Skeletal muscle tissue (tissue), 4 donors: Measurements from ENCODE around the gene TEX26. TPM values are rescaled to one million over a fixed set of nuclear protein-coding genes. Genes with fewer than 3 reads are reported as not detected.

Source experiments
- H3K27ac ChIP-seq: one replicate; pipeline ENCODE4 v1.7.0; 2013; ENCODE audit warnings: mild to moderate bottlenecking, low read depth, low read length, inconsistent platforms
- H3K27me3 ChIP-seq, 3 donors: one replicate each; pipeline ENCODE4 v1.7.0; 2013; ENCODE audit warnings: low read length in 3 of 3; ENCODE audit not compliant: control insufficient read depth in 3 of 3, insufficient read depth in 3 of 3
- H3K36me3 ChIP-seq, 3 donors: one replicate each; pipeline ENCODE4 v1.7.0; 2013; ENCODE audit warnings: low read length in 3 of 3; ENCODE audit not compliant: control insufficient read depth in 3 of 3, insufficient read depth in 3 of 3
- H3K4me1 ChIP-seq, 3 donors: one replicate each; pipeline ENCODE4 v1.7.0; 2013; ENCODE audit warnings: low read length in 3 of 3, mild to moderate bottlenecking in 3 of 3; ENCODE audit not compliant: control insufficient read depth in 3 of 3, insufficient read depth in 3 of 3
- H3K4me3 ChIP-seq, 3 donors: one replicate each; pipeline ENCODE4 v1.7.0; 2013; ENCODE audit warnings: low read length in 3 of 3
- H3K9ac ChIP-seq, 3 donors: one replicate each; pipeline ENCODE4 v1.7.0; 2013; ENCODE audit warnings: low read length in 3 of 3, mild to moderate bottlenecking in 3 of 3, moderate library complexity in 2 of 3, low read depth in 1 of 3
- H3K9me3 ChIP-seq, 3 donors: one replicate each; pipeline ENCODE4 v1.7.0; 2013; ENCODE audit warnings: low read length in 3 of 3; ENCODE audit not compliant: control insufficient read depth in 3 of 3
- total RNA-seq: library from RNA; depleted of rRNA; stranded (reverse); fragments of >200 nt; gene quantifications from one replicate; pipeline ENCODE4 v1.2.3, GENCODE V29; 2014
- donor health status: Osteomylitis.

The TEX26 gene
- total RNA-seq, 1 donor from 2014 or later: not detected

GRCh38 chr13:31008400-31009115 is 76.1 kb downstream of the TEX26 start:
- H3K4me1 ChIP-seq: peaks cover 0 to 2% (median 0%) of the 10 kb centered on the region in 3 donors
- peaks cover 6 to 10% (median 8%) of the 10 kb centered on the region in 3 donors for H3K27me3 ChIP-seq
- peaks cover 0 to 2% (median 0%) of the 10 kb centered on the region in 3 donors for H3K9me3 ChIP-seq
- no peak overlapping the region for H3K4me3 ChIP-seq
- H3K9ac ChIP-seq: no peak overlapping the region
- no peak overlapping the region for H3K27ac ChIP-seq
- no peaks in the 10 kb centered on the region for H3K36me3 ChIP-seq

GRCh38 chr13:31009166-31009565 is 76.7 kb downstream of the TEX26 start:
- H3K9me3 ChIP-seq: peaks cover 0 to 2% (median 0%) of the 10 kb centered on the region in 3 donors
- no peak overlapping the region for H3K9ac ChIP-seq
- no peak overlapping the region for H3K27ac ChIP-seq
- no peaks in the 10 kb centered on the region for H3K36me3 ChIP-seq
- peaks cover 6 to 10% (median 8%) of the 10 kb centered on the region in 3 donors for H3K27me3 ChIP-seq
- H3K4me3 ChIP-seq: no peak overlapping the region
- peaks cover 0 to 2% (median 0%) of the 10 kb centered on the region in 3 donors for H3K4me1 ChIP-seq

GRCh38 chr13:31010296-31010695 is 77.8 kb downstream of the TEX26 start:
- Histone ChIP-seq H3K9ac (no peak overlapping the region), H3K9me3 (peaks cover 0 to under 1% (median 0%) of the 10 kb centered on the region in 3 donors), H3K4me1 (peaks cover 0 to 2% (median 0%) of the 10 kb centered on the region in 3 donors), H3K36me3 (no peaks in the 10 kb centered on the region), H3K4me3 (no peak overlapping the region), H3K27ac (no peak overlapping the region), H3K27me3 (peaks cover under 1 to 10% (median 8%) of the 10 kb centered on the region in 3 donors)

GRCh38 chr13:31011193-31011860 is 78.9 kb downstream of the TEX26 start:
- no peaks in the 10 kb centered on the region for H3K9me3 ChIP-seq
- H3K27me3 ChIP-seq: peaks cover 0 to 9% (median 8%) of the 10 kb centered on the region in 3 donors
- H3K27ac ChIP-seq: no peak overlapping the region
- H3K9ac ChIP-seq: no peak overlapping the region
- no peaks in the 10 kb centered on the region for H3K36me3 ChIP-seq
- H3K4me1 ChIP-seq: peaks cover 0 to 2% (median 0%) of the 10 kb centered on the region in 3 donors
- H3K4me3 ChIP-seq: no peak overlapping the region

- H3K27me3 ChIP-seq: peaks cover 0 to 8% (median 7%) of the 10 kb centered on the region in 3 donors
- peaks cover 0 to 2% (median 0%) of the 10 kb centered on the region in 3 donors for H3K4me1 ChIP-seq
- no peak overlapping the region for H3K27ac ChIP-seq
- H3K36me3 ChIP-seq: no peaks in the 10 kb centered on the region
- H3K9ac ChIP-seq: no peak overlapping the region
- no peak overlapping the region for H3K4me3 ChIP-seq
- no peaks in the 10 kb centered on the region for H3K9me3 ChIP-seq
Measured at GRCh38 chr13:31011901-31012654, 79.6 kb downstream of the TEX26 start.

GRCh38 chr13:31012655-31013024 is 80.2 kb downstream of the TEX26 start:
- no peak overlapping the region for H3K27ac ChIP-seq
- H3K4me1 ChIP-seq: peaks cover 0 to 2% (median 0%) of the 10 kb centered on the region in 3 donors
- H3K27me3 ChIP-seq: peaks cover 0 to 4% (median 3%) of the 10 kb centered on the region in 3 donors
- H3K4me3 ChIP-seq: no peak overlapping the region
- H3K9me3 ChIP-seq: no peaks in the 10 kb centered on the region
- H3K9ac ChIP-seq: no peak overlapping the region
- H3K36me3 ChIP-seq: no peaks in the 10 kb centered on the region

- Histone ChIP-seq H3K27me3 (peaks cover 0 to 6% (median 5%) of the 10 kb centered on the region in 3 donors), H3K36me3 (no peaks in the 10 kb centered on the region), H3K4me3 (no peak overlapping the region), H3K9me3 (peaks cover 0 to 3% (median 0%) of the 10 kb centered on the region in 3 donors), H3K9ac (no peak overlapping the region), H3K27ac (no peak overlapping the region), H3K4me1 (no peaks in the 10 kb centered on the region)
Measured at GRCh38 chr13:31014456-31014855, 82.0 kb downstream of the TEX26 start.

GRCh38 chr13:31015199-31015598 is 82.7 kb downstream of the TEX26 start:
- peaks cover 0 to 3% (median 0%) of the 10 kb centered on the region in 3 donors for H3K9me3 ChIP-seq
- no peak overlapping the region for H3K9ac ChIP-seq
- no peaks in the 10 kb centered on the region for H3K36me3 ChIP-seq
- no peak overlapping the region for H3K27ac ChIP-seq
- no peaks in the 10 kb centered on the region for H3K4me1 ChIP-seq
- H3K4me3 ChIP-seq: no peak overlapping the region
- H3K27me3 ChIP-seq: peaks cover 0 to 7% (median 3%) of the 10 kb centered on the region in 3 donors

- H3K9ac ChIP-seq: no peak overlapping the region
- no peaks in the 10 kb centered on the region for H3K4me1 ChIP-seq
- no peak overlapping the region for H3K4me3 ChIP-seq
- no peaks in the 10 kb centered on the region for H3K36me3 ChIP-seq
- H3K9me3 ChIP-seq: peaks cover 0 to 3% (median 0%) of the 10 kb centered on the region in 3 donors
- H3K27ac ChIP-seq: no peak overlapping the region
- peaks cover 0 to 7% (median 3%) of the 10 kb centered on the region in 3 donors for H3K27me3 ChIP-seq
Measured at GRCh38 chr13:31016342-31017325, 84.2 kb downstream of the TEX26 start.
